ENCODE data around the gene AHDC1. TPM values are rescaled to one million over a fixed set of nuclear protein-coding genes. Genes with fewer than 3 reads are reported as not detected.

Gene AHDC1
- polyA plus RNA-seq, 1 donor from 2014 or later: 5.3 TPM

GRCh38 chr1:27648602-27649305, 44.8 kb upstream of the AHDC1 start:
- Histone ChIP-seq H2AFZ (ENCODE audit: low read depth, low read length) (no peak overlapping the region), H3K4me3 (ENCODE audit: low read length) (no peak overlapping the region), H3K79me2 (replicated peaks; ENCODE audit: insufficient read depth, low read length) (no peaks in the 10 kb centered on the region), H3F3A (ENCODE audit: insufficient read depth, low read length, poor library complexity, severe bottlenecking) (no peaks in the 10 kb centered on the region), H4K20me1 (ENCODE audit: insufficient read depth) (no peaks in the 10 kb centered on the region), H3K9me2 (ENCODE audit: insufficient read depth, low read length) (no peaks in the 10 kb centered on the region), H3K9ac (ENCODE audit: low read length) (no peak overlapping the region), H3K9me3 (ENCODE audit: low read length) (no peaks in the 10 kb centered on the region), H3K4me2 (ENCODE audit: low read length) (no peak overlapping the region), H3K36me3 (ENCODE audit: insufficient read depth, low read length) (no peaks in the 10 kb centered on the region), H3K27me3 (ENCODE audit: insufficient read depth, low read depth, low read length) (no peaks in the 10 kb centered on the region), H3K27ac (ENCODE audit: low read length) (no peak overlapping the region)
- TF ChIP-seq REST (IDR thresholded peaks at IDR 0.05; ENCODE audit: borderline replicate concordance) (no peak), POLR2AphosphoS5 (IDR thresholded peaks at IDR 0.05) (no peak), MXI1 (conservative IDR thresholded peaks at IDR 0.05; ENCODE audit: poor library complexity, severe bottlenecking) (no peak), CTCF (IDR thresholded peaks at IDR 0.05; ENCODE audit: poor library complexity, severe bottlenecking) (no peak), EZH2 (IDR thresholded peaks at IDR 0.05; ENCODE audit: borderline replicate concordance, insufficient read depth, low read length, poor library complexity, severe bottlenecking) (no peak), RAD21 (conservative IDR thresholded peaks at IDR 0.05) (no peak), TAF1 (IDR thresholded peaks at IDR 0.05; ENCODE audit: low read depth) (no peak), SMC3 (conservative IDR thresholded peaks at IDR 0.05; ENCODE audit: poor library complexity) (no peak), EP300 (conservative IDR thresholded peaks at IDR 0.05; ENCODE audit: poor library complexity, severe bottlenecking) (no peak)

GRCh38 chr1:27647328-27647727, 43.4 kb upstream of the AHDC1 start:
- no peak overlapping the region for H2AFZ ChIP-seq (ENCODE audit: low read depth, low read length)
- no peaks in the 10 kb centered on the region for H3K27me3 ChIP-seq (ENCODE audit: insufficient read depth, low read depth, low read length)
- no peak overlapping the region for H3K4me3 ChIP-seq (ENCODE audit: low read length)
- no peaks in the 10 kb centered on the region for H3K79me2 ChIP-seq (replicated peaks; ENCODE audit: insufficient read depth, low read length)
- H3K4me2 ChIP-seq (ENCODE audit: low read length): no peak overlapping the region
- TF ChIP-seq EP300 (conservative IDR thresholded peaks at IDR 0.05; ENCODE audit: poor library complexity, severe bottlenecking) (no peak), EZH2 (IDR thresholded peaks at IDR 0.05; ENCODE audit: borderline replicate concordance, insufficient read depth, low read length, poor library complexity, severe bottlenecking) (no peak), SMC3 (conservative IDR thresholded peaks at IDR 0.05; ENCODE audit: poor library complexity) (no peak), MXI1 (conservative IDR thresholded peaks at IDR 0.05; ENCODE audit: poor library complexity, severe bottlenecking) (no peak), POLR2AphosphoS5 (IDR thresholded peaks at IDR 0.05) (no peak), TAF1 (IDR thresholded peaks at IDR 0.05; ENCODE audit: low read depth) (no peak), RAD21 (conservative IDR thresholded peaks at IDR 0.05) (no peak), CTCF (IDR thresholded peaks at IDR 0.05; ENCODE audit: poor library complexity, severe bottlenecking) (no peak), REST (IDR thresholded peaks at IDR 0.05; ENCODE audit: borderline replicate concordance) (no peak)
- H4K20me1 ChIP-seq (ENCODE audit: insufficient read depth): no peaks in the 10 kb centered on the region
- no peaks in the 10 kb centered on the region for H3F3A ChIP-seq (ENCODE audit: insufficient read depth, low read length, poor library complexity, severe bottlenecking)
- H3K9ac ChIP-seq (ENCODE audit: low read length): no peak overlapping the region
- H3K9me3 ChIP-seq (ENCODE audit: low read length): no peaks in the 10 kb centered on the region
- H3K36me3 ChIP-seq (ENCODE audit: insufficient read depth, low read length): no peaks in the 10 kb centered on the region
- no peaks in the 10 kb centered on the region for H3K9me2 ChIP-seq (ENCODE audit: insufficient read depth, low read length)
- H3K27ac ChIP-seq (ENCODE audit: low read length): no peak overlapping the region

All from neural cell (in vitro differentiated cells).